HUDEP-2 (cell line): ENCODE data around the gene REG4.

ENCODE experiments used
- DNase-seq, 76 experiments: peaks; one replicate each; lab custom pipeline; 2025; ENCODE audit not compliant: unreplicated experiment in 76 of 76; lab: John Stamatoyannopoulos, UW

REG4 gene

GRCh38 chr1:119782631-119783325 lies 28.5 kb downstream of the REG4 start:
- DNase-seq = no peak

GRCh38 chr1:119781434-119782210 lies 29.6 kb downstream of the REG4 start:
- no peak for DNase-seq

GRCh38 chr1:119779869-119780356 lies 31.3 kb downstream of the REG4 start:
- no peak for DNase-seq

- no peak for DNase-seq
These were observed 32.2 kb downstream of the REG4 start for GRCh38 chr1:119778886-119779560.

- DNase-seq = no peak
These were observed 32.9 kb downstream of the REG4 start for GRCh38 chr1:119778359-119778758.

- DNase-seq = no peak
These were observed 36.3 kb downstream of the REG4 start for GRCh38 chr1:119774746-119775490.

- DNase-seq = no peak
These were observed 37.5 kb downstream of the REG4 start for GRCh38 chr1:119773711-119774241.

GRCh38 chr1:119772298-119772697 lies 39.0 kb downstream of the REG4 start:
- no peak for DNase-seq

GRCh38 chr1:119771770-119772169 lies 39.5 kb downstream of the REG4 start:
- no peak for DNase-seq

- DNase-seq = no peak
These were observed 40.2 kb downstream of the REG4 start for GRCh38 chr1:119771016-119771415.

- DNase-seq = no peak
These were observed 42.5 kb downstream of the REG4 start, which contains the start of gene HMGCS2 for GRCh38 chr1:119768778-119769177. Gene HMGCS2, minus strand, starts transcription at chr1:119768905. Its CDS starts 61 bp downstream, at chr1:119768844.

- no peak for DNase-seq
These were observed 43.8 kb downstream of the REG4 start for GRCh38 chr1:119767486-119767885.

GRCh38 chr1:119766374-119766794 lies 44.9 kb downstream of the REG4 start:
- no peak for DNase-seq

GRCh38 chr1:119764220-119764619 lies 47.0 kb downstream of the REG4 start:
- no peak for DNase-seq

GRCh38 chr1:119762953-119763352 lies 48.3 kb downstream of the REG4 start:
- no peak for DNase-seq

- no peak for DNase-seq
These were observed 48.9 kb downstream of the REG4 start for GRCh38 chr1:119762409-119762808.

- DNase-seq = no peak
These were observed 52.7 kb downstream of the REG4 start for GRCh38 chr1:119758584-119758983.

- no peak for DNase-seq
These were observed 58.7 kb downstream of the REG4 start for GRCh38 chr1:119752592-119752991.

- no peak for DNase-seq
These were observed 63.2 kb downstream of the REG4 start for GRCh38 chr1:119748040-119748439.

GRCh38 chr1:119747451-119747850 lies 63.8 kb downstream of the REG4 start:
- no peak for DNase-seq
